Right renal pelvis (tissue), 4 donors: ENCODE measurements around the gene PRKAR1B. TPM values are rescaled to one million over a fixed set of nuclear protein-coding genes. Genes with fewer than 3 reads are reported as not detected.

ENCODE experiments used
- DNase-seq, 4 donors: peaks; one replicate each; pipeline ENCODE4 v3.0.0-alpha.2; 2013; ENCODE audit warnings: low read depth in 4 of 4, low spot score in 3 of 4, missing footprints in 1 of 4
- polyA plus RNA-seq, 4 donors: library from polyadenylated mRNA; unstranded; fragments of 120-200 nt; gene quantifications; one replicate each; pipeline ENCODE4 v1.2.1, GENCODE V29; 2013; ENCODE audit not compliant: insufficient read length in 4 of 4

The PRKAR1B gene
- polyA plus RNA-seq, 4 donors: 34.7 to 47.2 (median 36.6) TPM

GRCh38 chr7:577278-577665 lies 149.8 kb downstream of the PRKAR1B start:
- DNase-seq: no peak

GRCh38 chr7:576524-577277 lies 150.4 kb downstream of the PRKAR1B start:
- DNase-seq: no peak

GRCh38 chr7:575425-576366 lies 151.4 kb downstream of the PRKAR1B start:
- no peak for DNase-seq

- no peak for DNase-seq
Observed at GRCh38 chr7:574661-575395, 152.3 kb downstream of the PRKAR1B start.

- no peak for DNase-seq
Observed at GRCh38 chr7:573933-574381, 153.1 kb downstream of the PRKAR1B start.

GRCh38 chr7:573269-573932 lies 153.7 kb downstream of the PRKAR1B start:
- DNase-seq: no peak

GRCh38 chr7:572416-573268 lies 154.4 kb downstream of the PRKAR1B start:
- DNase-seq: no peak

GRCh38 chr7:571718-572415 lies 155.2 kb downstream of the PRKAR1B start:
- no peak for DNase-seq

GRCh38 chr7:571096-571717 lies 155.9 kb downstream of the PRKAR1B start:
- no peak for DNase-seq

- DNase-seq: no peak
Observed at GRCh38 chr7:570801-571070, 156.3 kb downstream of the PRKAR1B start.

- no peak for DNase-seq
Observed at GRCh38 chr7:569996-570800, 156.9 kb downstream of the PRKAR1B start.

- DNase-seq: no peak
Observed at GRCh38 chr7:569071-569855, 157.8 kb downstream of the PRKAR1B start.

- no peak for DNase-seq
Observed at GRCh38 chr7:568031-568951, 158.8 kb downstream of the PRKAR1B start.

- DNase-seq: no peak
Observed at GRCh38 chr7:567305-567883, 159.7 kb downstream of the PRKAR1B start.

- DNase-seq: no peak
Observed at GRCh38 chr7:566100-566499, 161.0 kb downstream of the PRKAR1B start.
